ENCODE measurements around the gene SRGAP1.

SRGAP1 gene

DNA sequence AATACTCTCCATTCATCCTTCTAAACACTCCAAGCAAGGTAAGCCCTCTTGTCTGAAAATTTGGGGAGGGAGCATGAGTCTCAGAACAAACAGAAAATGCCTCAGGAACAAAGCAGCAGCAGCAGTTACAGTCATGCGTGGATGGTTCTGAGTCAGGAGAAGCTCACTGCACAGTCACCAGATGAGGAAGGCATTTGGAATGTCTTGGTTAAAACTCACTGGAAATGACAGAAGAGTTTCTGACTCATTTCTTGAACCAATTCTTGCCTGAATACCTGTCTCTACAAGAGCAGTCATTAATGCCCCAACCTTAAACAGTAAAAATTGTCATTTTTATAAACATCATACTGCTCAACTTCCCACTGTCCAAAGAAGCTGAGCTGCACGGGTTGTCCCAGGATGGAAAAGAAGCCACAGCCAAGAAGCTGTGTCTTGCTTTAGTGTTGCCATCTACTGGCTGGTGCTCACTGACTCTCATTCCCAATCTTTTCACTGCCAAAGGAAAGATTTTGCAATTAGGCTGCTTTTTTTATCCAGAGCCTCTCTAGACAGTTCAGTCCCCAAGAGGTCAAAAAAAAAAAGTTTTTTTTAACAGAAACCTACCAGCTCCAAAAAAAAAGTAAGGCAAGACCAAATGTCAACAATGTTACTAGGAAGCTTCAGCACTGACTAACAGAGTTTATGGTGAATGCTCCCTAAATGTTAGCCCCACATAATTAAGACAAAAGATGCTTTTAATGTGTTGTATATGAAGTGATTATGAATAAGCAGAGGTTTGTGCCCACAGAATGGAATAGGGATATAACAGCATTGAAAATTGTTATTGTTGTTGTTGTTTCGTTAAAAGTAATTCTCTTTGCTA lies 337.2 kb downstream of the SRGAP1 start:
- peak overlapping the region; percentile 43 to 74 for H3K27ac ChIP-seq

DNA sequence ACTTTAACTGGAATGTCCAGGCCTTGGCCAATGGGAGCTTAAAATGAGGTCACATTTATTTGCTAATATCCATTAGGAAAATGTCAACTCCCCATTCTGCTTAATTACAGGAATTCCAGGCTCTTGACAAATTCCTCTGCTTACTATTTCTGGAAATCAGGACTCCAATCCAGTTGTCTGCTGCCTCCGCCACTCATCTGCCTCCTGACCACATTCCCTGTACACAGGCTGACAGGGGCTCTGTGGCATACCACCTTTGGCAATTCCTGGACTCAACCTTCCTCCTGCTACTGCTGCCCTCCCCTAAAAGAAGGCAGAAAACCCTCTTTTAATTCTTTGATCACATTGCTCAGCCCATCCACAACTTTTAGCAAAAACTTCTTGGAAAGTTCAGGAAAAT lies 339.7 kb downstream of the SRGAP1 start:
- TF ChIP-seq, protein P1, sequence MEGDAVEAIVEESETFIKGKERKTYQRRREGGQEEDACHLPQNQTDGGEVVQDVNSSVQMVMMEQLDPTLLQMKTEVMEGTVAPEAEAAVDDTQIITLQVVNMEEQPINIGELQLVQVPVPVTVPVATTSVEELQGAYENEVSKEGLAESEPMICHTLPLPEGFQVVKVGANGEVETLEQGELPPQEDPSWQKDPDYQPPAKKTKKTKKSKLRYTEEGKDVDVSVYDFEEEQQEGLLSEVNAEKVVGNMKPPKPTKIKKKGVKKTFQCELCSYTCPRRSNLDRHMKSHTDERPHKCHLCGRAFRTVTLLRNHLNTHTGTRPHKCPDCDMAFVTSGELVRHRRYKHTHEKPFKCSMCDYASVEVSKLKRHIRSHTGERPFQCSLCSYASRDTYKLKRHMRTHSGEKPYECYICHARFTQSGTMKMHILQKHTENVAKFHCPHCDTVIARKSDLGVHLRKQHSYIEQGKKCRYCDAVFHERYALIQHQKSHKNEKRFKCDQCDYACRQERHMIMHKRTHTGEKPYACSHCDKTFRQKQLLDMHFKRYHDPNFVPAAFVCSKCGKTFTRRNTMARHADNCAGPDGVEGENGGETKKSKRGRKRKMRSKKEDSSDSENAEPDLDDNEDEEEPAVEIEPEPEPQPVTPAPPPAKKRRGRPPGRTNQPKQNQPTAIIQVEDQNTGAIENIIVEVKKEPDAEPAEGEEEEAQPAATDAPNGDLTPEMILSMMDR (IDR thresholded peaks at IDR 0.05), result no peak
- H3K4me3 ChIP-seq, result no peak overlapping the region
- H3K27ac ChIP-seq, result no peak overlapping the region
- no peak for DNase-seq (ENCODE audit: low spot score)

More for the DNA sequence above, 337.2 kb downstream of the SRGAP1 start:
- no peak for DNase-seq (ENCODE audit: low spot score)
- H3K4me3 ChIP-seq, result peak overlapping the region; percentile 47
- TF ChIP-seq, protein P1 (IDR thresholded peaks at IDR 0.05), result no peak

DNA sequence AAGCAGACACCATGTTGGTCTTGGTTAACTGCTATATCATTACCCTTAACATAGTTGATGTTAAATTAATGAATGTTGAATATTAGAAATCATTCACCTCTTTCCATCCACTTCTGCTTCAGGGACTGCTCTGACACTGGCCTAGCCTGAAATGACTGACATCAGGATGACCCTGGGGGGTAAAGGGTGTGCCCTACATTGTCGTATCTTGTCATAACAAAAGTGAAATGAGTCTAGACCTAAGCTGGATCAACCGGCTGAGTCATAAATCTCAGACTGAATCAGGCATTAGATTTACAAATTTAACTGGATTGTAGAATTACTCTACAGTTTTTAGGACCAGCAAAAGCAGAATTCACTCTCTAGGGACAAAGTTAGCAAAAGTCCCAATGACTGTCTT lies 342.3 kb downstream of the SRGAP1 start:
- TF ChIP-seq, protein P1 (IDR thresholded peaks at IDR 0.05), result no peak
- H3K27ac ChIP-seq, result no peak overlapping the region

DNA sequence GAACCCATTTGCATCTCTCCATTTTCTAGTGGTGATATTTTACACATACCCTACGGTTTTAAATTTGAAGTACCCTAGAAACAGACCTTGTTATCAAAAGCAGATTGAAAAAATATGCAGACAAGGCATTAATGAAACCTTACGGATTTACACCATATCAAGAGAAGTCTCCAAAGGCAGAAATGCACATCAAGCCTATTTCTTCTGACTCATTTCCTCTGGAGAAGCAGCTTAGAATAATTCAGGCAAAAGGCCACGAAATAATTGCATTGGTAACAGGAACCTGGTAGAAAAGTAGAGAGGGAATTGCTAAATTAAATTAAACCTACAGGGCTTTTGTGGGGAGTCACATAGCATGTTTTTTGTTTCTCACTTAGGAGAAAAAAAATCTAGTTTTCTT lies 342.9 kb downstream of the SRGAP1 start:
- TF ChIP-seq, protein P1 (IDR thresholded peaks at IDR 0.05), result no peak
- H3K27ac ChIP-seq, result no peak overlapping the region
- no peak overlapping the region for H3K4me3 ChIP-seq
- DNase-seq (ENCODE audit: low spot score), result no peak

More for the DNA sequence above, 342.3 kb downstream of the SRGAP1 start:
- H3K4me3 ChIP-seq, result no peak overlapping the region
- DNase-seq (ENCODE audit: low spot score), result no peak

DNA sequence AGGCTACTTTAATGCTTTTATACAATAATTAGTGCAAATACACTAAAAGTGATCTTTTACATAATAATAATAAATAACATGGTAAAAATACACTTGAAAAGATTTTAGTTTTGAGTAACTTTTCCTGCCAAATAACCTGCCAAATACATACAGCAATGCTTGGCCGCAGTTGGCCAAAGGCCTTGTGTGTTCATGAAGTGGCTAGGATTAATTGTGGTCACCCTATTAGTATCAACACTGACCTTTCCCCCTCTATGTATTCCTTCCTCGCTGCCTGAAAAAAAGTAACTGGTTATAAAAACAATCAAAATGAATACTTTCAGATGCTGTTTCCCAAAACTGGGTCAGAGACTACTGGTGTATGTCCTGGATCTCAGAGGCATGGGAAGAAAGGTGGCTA lies 343.3 kb downstream of the SRGAP1 start:
- no peak overlapping the region for H3K27ac ChIP-seq
- no peak overlapping the region for H3K4me3 ChIP-seq
- TF ChIP-seq, protein P1 (IDR thresholded peaks at IDR 0.05), result no peak
- DNase-seq (ENCODE audit: low spot score), result no peak

DNA sequence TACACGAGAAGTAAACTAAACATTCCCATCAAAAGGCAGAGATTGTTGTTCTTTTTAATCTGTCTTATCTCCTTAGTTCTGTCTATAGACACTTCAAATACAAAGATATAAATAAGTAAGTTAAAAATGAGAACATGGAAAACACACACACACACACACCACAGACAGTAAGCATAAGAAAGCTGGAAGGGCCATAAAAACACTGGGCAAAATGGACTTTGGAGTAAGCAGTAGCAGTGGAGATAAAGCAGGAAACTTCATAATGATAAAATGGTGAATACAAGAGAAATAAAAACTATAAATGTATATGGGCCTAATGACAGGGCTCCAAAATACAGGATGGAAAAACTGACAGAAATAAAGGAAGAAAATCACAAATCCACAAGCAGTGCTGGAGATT lies 345.0 kb downstream of the SRGAP1 start:
- TF ChIP-seq, protein P1 (IDR thresholded peaks at IDR 0.05), result no peak
- no peak for DNase-seq (ENCODE audit: low spot score)
- H3K27ac ChIP-seq, result no peak overlapping the region
- H3K4me3 ChIP-seq, result no peak overlapping the region

DNA sequence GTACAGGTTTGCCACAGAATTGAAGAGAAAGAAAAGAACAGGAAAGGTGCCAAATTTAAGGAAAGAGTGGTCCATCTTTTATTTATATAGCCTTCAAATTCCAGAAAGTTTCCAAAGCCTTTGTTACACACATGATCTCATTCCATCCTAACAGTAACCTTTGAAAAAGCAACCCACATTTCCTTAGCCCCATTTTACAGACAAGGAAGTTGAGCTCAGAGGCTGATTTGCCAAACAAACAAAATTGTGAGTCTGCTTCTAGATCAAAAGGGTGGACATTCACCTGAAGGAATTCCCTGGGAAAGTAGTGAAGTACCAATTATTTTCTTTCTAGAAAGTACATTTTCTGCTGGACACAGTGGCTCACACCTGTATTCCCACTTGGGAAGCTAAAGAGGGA lies 345.6 kb downstream of the SRGAP1 start:
- no peak for DNase-seq (ENCODE audit: low spot score)
- H3K27ac ChIP-seq, result no peak overlapping the region
- TF ChIP-seq, protein P1 (IDR thresholded peaks at IDR 0.05), result no peak
- no peak overlapping the region for H3K4me3 ChIP-seq
